Stimulated activated CD4-positive, alpha-beta T cell treated with anti-CD3 and anti-CD28 coated beads, Interleukin-15, amount 100 ng/mL, for 48 hours (primary cell): ENCODE measurements around the gene ARHGEF10L.
A peak's percentile ranks its signal among the peaks of the same experiment; 100 is the strongest.

ENCODE experiments used
- DNase-seq, 2 donors: peaks; one replicate each; pipeline ENCODE4 v3.0.0-alpha.2; 2020; ENCODE audit warnings: low read depth in 2 of 2

ARHGEF10L gene

GRCh38 chr1:17594026-17594425 is 54.5 kb downstream of the ARHGEF10L start:
- DNase-seq = no peak

GRCh38 chr1:17594690-17595601 is 55.4 kb downstream of the ARHGEF10L start:
- DNase-seq = no peak

- DNase-seq = no peak
Observed at GRCh38 chr1:17595602-17595925, 56.1 kb downstream of the ARHGEF10L start.

- DNase-seq = no peak
Observed at GRCh38 chr1:17596186-17596585, 56.7 kb downstream of the ARHGEF10L start.

GRCh38 chr1:17596651-17597509 is 57.4 kb downstream of the ARHGEF10L start:
- no peak for DNase-seq

- no peak for DNase-seq
Observed at GRCh38 chr1:17597651-17598050, 58.2 kb downstream of the ARHGEF10L start.

- DNase-seq = no peak
Observed at GRCh38 chr1:17598251-17598650, 58.8 kb downstream of the ARHGEF10L start.

- DNase-seq = no peak
Observed at GRCh38 chr1:17599291-17599953, 59.9 kb downstream of the ARHGEF10L start.

- no peak for DNase-seq
Observed at GRCh38 chr1:17599954-17600300, 60.4 kb downstream of the ARHGEF10L start.

- DNase-seq = no peak
Observed at GRCh38 chr1:17600321-17600720, 60.8 kb downstream of the ARHGEF10L start.

GRCh38 chr1:17601643-17602382 is 62.3 kb downstream of the ARHGEF10L start:
- DNase-seq = no peak

- DNase-seq = no peak
Observed at GRCh38 chr1:17603091-17603841, 63.8 kb downstream of the ARHGEF10L start.

- no peak for DNase-seq
Observed at GRCh38 chr1:17605582-17606344, 66.3 kb downstream of the ARHGEF10L start.

- DNase-seq = peak; percentile 28 to 35
Observed at GRCh38 chr1:17606826-17607440, 67.4 kb downstream of the ARHGEF10L start.

GRCh38 chr1:17607644-17608581 is 68.4 kb downstream of the ARHGEF10L start:
- DNase-seq = no peak

- DNase-seq = no peak
Observed at GRCh38 chr1:17609529-17609928, 70.0 kb downstream of the ARHGEF10L start.

GRCh38 chr1:17610085-17610484 is 70.6 kb downstream of the ARHGEF10L start:
- DNase-seq = no peak

GRCh38 chr1:17610713-17611112 is 71.2 kb downstream of the ARHGEF10L start:
- DNase-seq = no peak

- no peak for DNase-seq
Observed at GRCh38 chr1:17611991-17612390, 72.5 kb downstream of the ARHGEF10L start.
